ENCODE results near the gene ERAP2.
"Not testable (repeated sequence)": the region's sequence is repeated elsewhere in the genome, so short reads cannot be mapped to it uniquely, and the experiment has no call there.

The ERAP2 gene

GRCh38 chr5:96876292-96876850 is at the start of gene ERAP2:
Gene ERAP2, plus strand, starts transcription at chr5:96876500. Its CDS starts 3,186 bp downstream, at chr5:96879686.
- DNase-seq: peak; percentile 39

GRCh38 chr5:96829297-96829696 is 47.0 kb upstream of the ERAP2 start:
- no peak for DNase-seq

GRCh38 chr5:96834016-96834415 is 42.3 kb upstream of the ERAP2 start:
- no peak for DNase-seq

GRCh38 chr5:96835791-96836191 is 40.5 kb upstream of the ERAP2 start:
- no peak for DNase-seq

GRCh38 chr5:96836817-96837216 is 39.5 kb upstream of the ERAP2 start:
- DNase-seq: no peak

GRCh38 chr5:96837303-96837702 is 39.0 kb upstream of the ERAP2 start:
- DNase-seq: no peak

GRCh38 chr5:96838201-96839070 is 37.9 kb upstream of the ERAP2 start:
- DNase-seq: no peak

- no peak for DNase-seq
Observed at GRCh38 chr5:96839071-96839592, 37.2 kb upstream of the ERAP2 start.

- not testable (repeated sequence) for DNase-seq
Observed at GRCh38 chr5:96841931-96842330, 34.4 kb upstream of the ERAP2 start.

- no peak for DNase-seq
Observed at GRCh38 chr5:96843140-96843539, 33.2 kb upstream of the ERAP2 start.

- DNase-seq: no peak
Observed at GRCh38 chr5:96844481-96844990, 31.8 kb upstream of the ERAP2 start.

- DNase-seq: no peak
Observed at GRCh38 chr5:96851312-96852062, 24.8 kb upstream of the ERAP2 start.

- DNase-seq: no peak
Observed at GRCh38 chr5:96852759-96853158, 23.5 kb upstream of the ERAP2 start.

GRCh38 chr5:96854067-96854466 is 22.2 kb upstream of the ERAP2 start:
- DNase-seq: no peak

- DNase-seq: no peak
Observed at GRCh38 chr5:96855031-96855872, 21.0 kb upstream of the ERAP2 start.

- DNase-seq: no peak
Observed at GRCh38 chr5:96856371-96856770, 19.9 kb upstream of the ERAP2 start.

GRCh38 chr5:96857454-96857853 is 18.8 kb upstream of the ERAP2 start:
- no peak for DNase-seq

GRCh38 chr5:96857924-96858323 is 18.4 kb upstream of the ERAP2 start:
- DNase-seq: peak; percentile 9

- DNase-seq: no peak
Observed at GRCh38 chr5:96859375-96859774, 16.9 kb upstream of the ERAP2 start.

GRCh38 chr5:96861076-96861475 is 15.2 kb upstream of the ERAP2 start:
- peak; percentile 67 for DNase-seq

- no peak for DNase-seq
Observed at GRCh38 chr5:96863114-96863513, 13.2 kb upstream of the ERAP2 start.

GRCh38 chr5:96863949-96864584 is 12.2 kb upstream of the ERAP2 start:
- no peak for DNase-seq

All from NCI-H345 (cell line).